IMR-90 (cell line): ENCODE results near the gene GIPC3. TPM values are rescaled to one million over a fixed set of nuclear protein-coding genes. Genes with fewer than 3 reads are reported as not detected.

Experiments
- ATAC-seq: fragments of 200-7000 bp; cut with Tn5 transposase; 2 replicates; pipeline ENCODE4 v1.9.1; 2020; ENCODE audit warnings: low read depth, mild to moderate bottlenecking, moderate library complexity
- BruUV-seq: library from RNA; stranded (reverse); fragments of 400-500 nt; replicated peaks from 2 replicates; lab custom pipeline; 2021; lab: Mats Ljungman, UMichigan
- CTCF ChIA-PET: fragments of 300-600 bp; formaldehyde crosslinking; extraction: SDS; loops from one replicate; lab custom pipeline; 2021; ENCODE audit warnings: antibody characterized with exemption; lab: Yijun Ruan, JAX
- POLR2A ChIA-PET: fragments of 300-600 bp; sonication (Branson Sonifier 250); formaldehyde crosslinking; loops from one replicate; lab custom pipeline; 2022; ENCODE audit warnings: antibody characterized with exemption; ENCODE audit not compliant: unreplicated experiment; lab: Charles Lee
- DNase-seq: peaks from one replicate; pipeline ENCODE4 v3.0.0; 2013
- H2AFZ ChIP-seq: replicated peaks from 2 replicates; pipeline ENCODE3; 2013; ENCODE audit warnings: low read length, mild to moderate bottlenecking; ENCODE audit not compliant: poor library complexity
- H2AK5ac ChIP-seq: 2 replicates; pipeline ENCODE4 v1.6.1; 2013; ENCODE audit warnings: low read depth, low read length, inconsistent platforms
- H2AK9ac ChIP-seq: replicated peaks from 2 replicates; pipeline ENCODE3; 2013; ENCODE audit warnings: mild to moderate bottlenecking, low read depth, low read length, moderate library complexity; ENCODE audit not compliant: poor library complexity
- H2BK120ac ChIP-seq: 2 replicates; pipeline ENCODE4 v1.6.1; 2013; ENCODE audit warnings: low read depth, low read length, inconsistent platforms
- H2BK15ac ChIP-seq: 3 replicates; pipeline ENCODE4 v1.6.1; 2013; ENCODE audit warnings: low read depth, low read length, inconsistent platforms
- H2BK20ac ChIP-seq: 2 replicates; pipeline ENCODE4 v1.6.1; 2013; ENCODE audit warnings: low read depth, mild to moderate bottlenecking, inconsistent platforms, low read length, moderate library complexity
- H2BK5ac ChIP-seq: 2 replicates; pipeline ENCODE4 v1.6.1; 2013; ENCODE audit warnings: mild to moderate bottlenecking, low read depth, low read length, inconsistent platforms; ENCODE audit not compliant: poor library complexity, severe bottlenecking
- H3K14ac ChIP-seq: replicated peaks from 2 replicates; pipeline ENCODE4 v1.6.1; 2013; ENCODE audit warnings: low read depth, low read length, inconsistent platforms
- H3K18ac ChIP-seq: 2 replicates; pipeline ENCODE4 v1.6.1; 2013; ENCODE audit warnings: low read depth, low read length, control low read depth
- H3K23ac ChIP-seq: 2 replicates; pipeline ENCODE4 v1.6.1; 2013; ENCODE audit warnings: low read depth, low read length, inconsistent platforms
- H3K27ac ChIP-seq: 2 replicates; pipeline ENCODE4 v1.5.1; 2013; ENCODE audit warnings: mild to moderate bottlenecking, control low read depth, low read length; ENCODE audit not compliant: insufficient read depth
- H3K27me3 ChIP-seq: 2 replicates; pipeline ENCODE4 v1.6.1; 2013; ENCODE audit warnings: low read length; ENCODE audit not compliant: control insufficient read depth, insufficient read depth
- H3K36me3 ChIP-seq: 2 replicates; pipeline ENCODE4 v1.6.1; 2013; ENCODE audit warnings: low read length, mixed read lengths; ENCODE audit not compliant: control insufficient read depth, insufficient read depth
- H3K4ac ChIP-seq: 2 replicates; pipeline ENCODE4 v1.6.1; 2013; ENCODE audit warnings: low read depth, low read length, inconsistent platforms
- H3K4me1 ChIP-seq: 2 replicates; pipeline ENCODE4 v1.6.1; 2013; ENCODE audit warnings: low read length, mixed read lengths; ENCODE audit not compliant: control insufficient read depth, insufficient read depth
- H3K4me2 ChIP-seq: 2 replicates; pipeline ENCODE4 v1.6.1; 2013; ENCODE audit warnings: low read depth, mild to moderate bottlenecking, control low read depth, low read length, moderate library complexity
- H3K4me3 ChIP-seq: 2 replicates; pipeline ENCODE4 v1.5.1; 2013; ENCODE audit warnings: low read depth, mild to moderate bottlenecking, control low read depth, low read length, moderate library complexity; ENCODE audit not compliant: insufficient read depth
- H3K56ac ChIP-seq: 2 replicates; pipeline ENCODE4 v1.6.1; 2013; ENCODE audit warnings: low read length, inconsistent platforms; ENCODE audit not compliant: insufficient read depth; ENCODE audit errors: extremely low read depth
- H3K79me1 ChIP-seq, 2 experiments: 2 replicates each; pipeline ENCODE4 v1.6.1; 2013; ENCODE audit warnings: low read length in 2 of 2, inconsistent platforms in 1 of 2, low read depth in 1 of 2
- H3K9ac ChIP-seq: 2 replicates; pipeline ENCODE4 v1.6.1; 2013; ENCODE audit warnings: low read depth, low read length, control low read depth
- H3K9me1 ChIP-seq: 2 replicates; pipeline ENCODE4 v1.6.1; 2013; ENCODE audit warnings: low read length, inconsistent platforms; ENCODE audit not compliant: insufficient read depth
- H3K9me3 ChIP-seq: 2 replicates; pipeline ENCODE4 v1.6.1; 2013; ENCODE audit warnings: low read length; ENCODE audit not compliant: control insufficient read depth, insufficient read depth
- H4K20me1 ChIP-seq: 2 replicates; pipeline ENCODE4 v1.6.1; 2013; ENCODE audit warnings: low read length, inconsistent platforms; ENCODE audit not compliant: insufficient read depth
- H4K5ac ChIP-seq: 2 replicates; pipeline ENCODE4 v1.6.1; 2013; ENCODE audit warnings: mild to moderate bottlenecking, low read depth, low read length, control low read depth
- H4K8ac ChIP-seq, 2 experiments: 2 replicates each; pipeline ENCODE4 v1.6.1; 2013; ENCODE audit warnings: low read depth in 2 of 2, low read length in 2 of 2, control low read depth in 1 of 2, inconsistent platforms in 1 of 2
- H4K91ac ChIP-seq: 2 replicates; pipeline ENCODE4 v1.6.1; 2013; ENCODE audit warnings: low read depth, low read length, inconsistent platforms; ENCODE audit not compliant: insufficient read depth
- MAFK ChIP-seq: IDR thresholded peaks from 2 replicates; pipeline ENCODE4 v1.6.1; 2012; ENCODE audit warnings: low read depth, low read length, improper control_type of control experiment
- RAD21 ChIP-seq: IDR thresholded peaks from 2 replicates; pipeline ENCODE4 v1.6.1; 2012; ENCODE audit warnings: low read length, improper control_type of control experiment
- SMC3 ChIP-seq: fragments of 150-350 bp; IDR thresholded peaks from 2 replicates; pipeline ENCODE4 v1.6.1; 2016; ENCODE audit warnings: low read depth, mild to moderate bottlenecking, antibody characterized with exemption, low read length, moderate library complexity
- WGBS, 2 experiments: methylation state at CpG; one replicate each; pipeline versions ENCODE4 v1.1.5 to v1.1.7; 2013; ENCODE audit warnings: missing lambda C conversion rate in 2 of 2; ENCODE audit not compliant: insufficient read length in 1 of 2; ENCODE audit errors: extremely low coverage in 2 of 2; 5-methylcytosine and 5-hydroxymethylcytosine counted together
- dilution Hi-C: fragments of 300-500 bp; cut with HindIII; formaldehyde crosslinking; loops from one replicate; pipeline ENCODE4 v1.14.3; 2018; ENCODE audit warnings: low sequenced_read_pairs; ENCODE audit not compliant: unreplicated experiment
- in situ Hi-C: fragments of 300-500 bp; cut with MboI; formaldehyde crosslinking; loops from 3 replicates; pipeline ENCODE4 v1.14.3; 2019; ENCODE audit warnings: low sequenced_read_pairs, inconsistent platforms, mixed read lengths
- intact Hi-C: fragments of 100-400 bp; cut with micrococcal nuclease; formaldehyde crosslinking; loops from 2 replicates; pipeline ENCODE4 v1.10.0; 2022
- polyA plus RNA-seq, 3 experiments: library from polyadenylated mRNA; depleted of rRNA; stranded (reverse); fragments of >200 nt; gene quantifications; 2 replicates each; pipeline ENCODE4 v1.2.3, GENCODE V29; 2012; ENCODE audit warnings: low replicate concordance in 1 of 3
- total RNA-seq: library from RNA; depleted of rRNA; stranded (reverse); fragments of >200 nt; gene quantifications from 2 replicates; pipeline ENCODE4 v1.2.3, GENCODE V29; 2012
- TF ChIP-seq, protein P1 (sequence below): conservative IDR thresholded peaks from 2 replicates; pipeline ENCODE4 v1.5.1; 2012; ENCODE audit warnings: mild to moderate bottlenecking, low read depth, low read length, improper control_type of control experiment

The GIPC3 gene
- total and polyA plus RNA-seq, 2 of the 4 experiments (the other 2 are of a cell fraction) = under 0.01 to 0.36 TPM

DNA sequence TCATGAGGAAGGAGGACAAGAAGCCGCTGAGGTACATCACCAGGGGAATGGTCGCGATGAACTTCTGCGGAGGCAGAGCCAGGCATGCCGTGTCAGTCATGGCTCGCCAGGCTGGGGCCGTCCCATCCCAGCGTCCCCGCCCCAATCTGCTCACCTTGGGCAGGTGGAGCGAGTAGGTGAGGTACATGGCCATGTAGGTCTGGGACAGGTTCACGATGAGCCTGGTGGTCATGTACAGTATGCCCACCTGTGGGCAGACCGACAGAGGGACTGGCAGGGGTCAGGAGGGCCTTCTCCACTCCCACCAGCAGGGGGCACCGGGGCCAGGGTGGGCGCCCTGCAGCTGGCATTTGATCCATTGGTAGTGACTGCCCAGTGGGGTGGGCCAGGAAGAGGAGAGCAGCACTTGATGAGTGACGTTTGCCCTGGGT lies 38.0 kb upstream of the GIPC3 start:
- Histone ChIP-seq H2AK9ac (no peak overlapping the region), H3K27me3 (no peaks in the 10 kb centered on the region), H2BK20ac (no peak overlapping the region), H3K4me1 (no peaks in the 10 kb centered on the region), H2BK15ac (no peak overlapping the region), H3K23ac (no peak overlapping the region), H3K4me2 (no peak overlapping the region), H3K18ac (no peak overlapping the region), H4K8ac (no peak overlapping the region), H2BK5ac (no peak overlapping the region), H4K91ac (no peak overlapping the region), H3K9me3 (no peaks in the 10 kb centered on the region), H4K5ac (no peak overlapping the region), H3K79me1 (peaks cover 4 to 24% of the 10 kb centered on the region in 2 experiments; a peak in 3 of 4 replicates), H3K4ac (no peak overlapping the region), H2BK120ac (no peak overlapping the region), H2AK5ac (no peak overlapping the region), H4K20me1 (peaks cover 36% of the 10 kb centered on the region), H3K27ac (no peak overlapping the region), H3K9ac (no peak overlapping the region), H3K4me3 (no peak overlapping the region), H3K9me1 (no peaks in the 10 kb centered on the region), H2AFZ (peak overlapping the region; percentile 43), H3K14ac (no peak overlapping the region), H3K36me3 (peaks cover 32% of the 10 kb centered on the region), H3K56ac (no peak overlapping the region)
- DNase-seq = no peak
- in situ Hi-C loops = no loop called here
- BruUV-seq = no TSS peak
- ATAC-seq = peak; percentile 48; the same call in 1 of the 2 replicates
- dilution Hi-C loops = no loop called here
- intact Hi-C loops = no loop called here
- TF ChIP-seq MAFK (no peak), SMC3 (peak; percentile 42), RAD21 (peak; percentile 51)
- TF ChIP-seq, protein P1, sequence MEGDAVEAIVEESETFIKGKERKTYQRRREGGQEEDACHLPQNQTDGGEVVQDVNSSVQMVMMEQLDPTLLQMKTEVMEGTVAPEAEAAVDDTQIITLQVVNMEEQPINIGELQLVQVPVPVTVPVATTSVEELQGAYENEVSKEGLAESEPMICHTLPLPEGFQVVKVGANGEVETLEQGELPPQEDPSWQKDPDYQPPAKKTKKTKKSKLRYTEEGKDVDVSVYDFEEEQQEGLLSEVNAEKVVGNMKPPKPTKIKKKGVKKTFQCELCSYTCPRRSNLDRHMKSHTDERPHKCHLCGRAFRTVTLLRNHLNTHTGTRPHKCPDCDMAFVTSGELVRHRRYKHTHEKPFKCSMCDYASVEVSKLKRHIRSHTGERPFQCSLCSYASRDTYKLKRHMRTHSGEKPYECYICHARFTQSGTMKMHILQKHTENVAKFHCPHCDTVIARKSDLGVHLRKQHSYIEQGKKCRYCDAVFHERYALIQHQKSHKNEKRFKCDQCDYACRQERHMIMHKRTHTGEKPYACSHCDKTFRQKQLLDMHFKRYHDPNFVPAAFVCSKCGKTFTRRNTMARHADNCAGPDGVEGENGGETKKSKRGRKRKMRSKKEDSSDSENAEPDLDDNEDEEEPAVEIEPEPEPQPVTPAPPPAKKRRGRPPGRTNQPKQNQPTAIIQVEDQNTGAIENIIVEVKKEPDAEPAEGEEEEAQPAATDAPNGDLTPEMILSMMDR = peak; percentile 56
- ChIA-PET CTCF (no interaction called here), POLR2A (no interaction called here)
- 100% methylated on average over 3 of the region's 15 CpGs; no CpG with 5 or more reads in 1 of the 2 experiments for WGBS, 2 experiments
